GM12891 (cell line): ENCODE results near the gene GORASP1.
"Not testable (repeated sequence)": the region's sequence is repeated elsewhere in the genome, so short reads cannot be mapped to it uniquely, and the experiment has no call there.

Experiments used
- DNase-seq: peaks from one replicate; pipeline ENCODE4 v3.0.0; 2011; ENCODE audit warnings: low spot score; ENCODE audit not compliant: insufficient read length
- FAIRE-seq: peaks from 2 replicates; lab custom pipeline; 2011; peaks lifted over from hg19 to GRCh38; lab: Jason Lieb, UNC
- PAX5 ChIP-seq: IDR thresholded peaks from 2 replicates; pipeline ENCODE4 v1.6.1; 2011; ENCODE audit warnings: low read length, moderate library complexity, mild to moderate bottlenecking; ENCODE audit not compliant: insufficient read depth, severe bottlenecking
- POLR2A ChIP-seq: IDR thresholded peaks from 2 replicates; pipeline ENCODE4 v1.6.1; 2011; ENCODE audit warnings: low read depth, low read length, control low read depth
- POLR2AphosphoS5 ChIP-seq: IDR thresholded peaks from 2 replicates; pipeline ENCODE4 v1.6.1; 2011; ENCODE audit warnings: low read depth, low read length, control low read depth
- POU2F2 ChIP-seq: IDR thresholded peaks from 2 replicates; pipeline ENCODE4 v1.6.1; 2011; ENCODE audit warnings: low read depth, mild to moderate bottlenecking, control low read depth, low read length, moderate library complexity
- SPI1 ChIP-seq: IDR thresholded peaks from 2 replicates; pipeline ENCODE4 v1.6.1; 2011; ENCODE audit warnings: low read depth, low read length, control low read depth
- TAF1 ChIP-seq: IDR thresholded peaks from 2 replicates; pipeline ENCODE4 v1.6.1; 2011; ENCODE audit warnings: low read depth, low read length, control low read depth

GORASP1 gene

GRCh38 chr3:39075910-39076309 lies 31.5 kb downstream of the GORASP1 start:
- TF ChIP-seq SPI1 (0 out of 2 replicates have a peak, but pooled peaks have one; percentile 13), PAX5 (no peak)
- DNase-seq (no peak), FAIRE-seq (peak; percentile 77)

- DNase-seq (no peak), FAIRE-seq (no peak)
- TF ChIP-seq POLR2AphosphoS5 (no peak), PAX5 (no peak), POU2F2 (no peak)
These were observed 38.9 kb downstream of the GORASP1 start for GRCh38 chr3:39068556-39068955.

- TF ChIP-seq POLR2A: no peak
- no peak for TF ChIP-seq POLR2AphosphoS5
- no peak for TF ChIP-seq PAX5
- no peak for TF ChIP-seq POU2F2
- TF ChIP-seq SPI1: no peak
- TF ChIP-seq TAF1: no peak
- DNase-seq (no peak), FAIRE-seq (no peak)
These were observed 40.1 kb downstream of the GORASP1 start for GRCh38 chr3:39067286-39067685.

- DNase-seq (no peak), FAIRE-seq (peak; percentile 85)
- TF ChIP-seq POLR2AphosphoS5: no peak
- peak; percentile 74 for TF ChIP-seq SPI1
- TF ChIP-seq POLR2A: no peak
- TF ChIP-seq POU2F2: no peak
- TF ChIP-seq TAF1: no peak
- TF ChIP-seq PAX5: no peak
These were observed 42.2 kb downstream of the GORASP1 start for GRCh38 chr3:39065197-39065596.

GRCh38 chr3:39064646-39065045 lies 42.8 kb downstream of the GORASP1 start:
- no peak for FAIRE-seq
- no peak for DNase-seq
- no peak for TF ChIP-seq TAF1

GRCh38 chr3:39063143-39063542 lies 44.3 kb downstream of the GORASP1 start:
- FAIRE-seq: no peak
- no peak for DNase-seq
- no peak for TF ChIP-seq POLR2AphosphoS5
- TF ChIP-seq TAF1: no peak
- TF ChIP-seq POU2F2: no peak
- TF ChIP-seq POLR2A: no peak
- no peak for TF ChIP-seq PAX5
- TF ChIP-seq SPI1: no peak

GRCh38 chr3:39062180-39062579 lies 45.2 kb downstream of the GORASP1 start:
- FAIRE-seq: no peak
- no peak for DNase-seq
- TF ChIP-seq POLR2AphosphoS5: no peak
- no peak for TF ChIP-seq SPI1
- TF ChIP-seq TAF1: no peak
- no peak for TF ChIP-seq POLR2A
- no peak for TF ChIP-seq PAX5
- TF ChIP-seq POU2F2: no peak

GRCh38 chr3:39061228-39061627 lies 46.2 kb downstream of the GORASP1 start:
- not testable (repeated sequence) for FAIRE-seq

GRCh38 chr3:39056151-39056550 lies 51.3 kb downstream of the GORASP1 start:
- DNase-seq (no peak), FAIRE-seq (no peak)
- TF ChIP-seq POU2F2 (no peak), POLR2AphosphoS5 (no peak), TAF1 (no peak), POLR2A (no peak), SPI1 (no peak), PAX5 (no peak)

More at GRCh38 chr3:39061228-39061627, 46.2 kb downstream of the GORASP1 start:
- DNase-seq: not testable (repeated sequence)

GRCh38 chr3:39053696-39054095 lies 53.7 kb downstream of the GORASP1 start:
- DNase-seq (no peak), FAIRE-seq (no peak)
- no peak for TF ChIP-seq POLR2AphosphoS5
- no peak for TF ChIP-seq POLR2A
- no peak for TF ChIP-seq TAF1
- TF ChIP-seq SPI1: no peak
- TF ChIP-seq POU2F2: no peak
- TF ChIP-seq PAX5: no peak

- DNase-seq: no peak
- no peak for TF ChIP-seq POU2F2
- peak; percentile 57 for FAIRE-seq
These were observed 54.8 kb downstream of the GORASP1 start for GRCh38 chr3:39052583-39052982.
